OCI-LY7 (cell line): Measurements from ENCODE around the gene PKHD1. TPM values are rescaled to one million over a fixed set of nuclear protein-coding genes. Genes with fewer than 3 reads are reported as not detected.

Source experiments
- BruUV-seq: library from RNA; stranded (reverse); fragments of 400-500 nt; replicated peaks from 2 replicates; lab custom pipeline; 2021; lab: Mats Ljungman, UMichigan
- CTCF ChIA-PET: fragments of 300-600 bp; sonication (Branson Sonifier 250); formaldehyde crosslinking; loops from one replicate; lab custom pipeline; 2022; ENCODE audit warnings: antibody characterized with exemption; ENCODE audit not compliant: unreplicated experiment; lab: Charles Lee
- POLR2A ChIA-PET: fragments of 300-600 bp; sonication (Branson Sonifier 250); formaldehyde crosslinking; loops from one replicate; lab custom pipeline; 2022; ENCODE audit warnings: antibody characterized with exemption; lab: Charles Lee
- DNase-seq: peaks from one replicate; pipeline ENCODE4 v3.0.0-alpha.2; 2015; ENCODE audit warnings: low spot score
- H2AFZ ChIP-seq: fragments of 200-600 bp; sonication (generic), shearing (Covaris generic); 2 replicates; pipeline ENCODE4 v1.6.1; 2014; ENCODE audit warnings: mild to moderate bottlenecking, antibody characterized with exemption, low read length, moderate library complexity
- H3K27ac ChIP-seq: fragments of 200-600 bp; sonication (generic); 2 replicates; pipeline ENCODE4 v1.5.1; 2014; ENCODE audit warnings: mixed run types, low read depth, mild to moderate bottlenecking, moderate library complexity, low read length, inconsistent platforms; ENCODE audit not compliant: poor library complexity, severe bottlenecking
- H3K36me3 ChIP-seq: fragments of 200-600 bp; sonication (generic); 2 replicates; pipeline ENCODE4 v1.6.1; 2014; ENCODE audit warnings: mild to moderate bottlenecking, antibody characterized with exemption, low read length, moderate library complexity, mixed read lengths; ENCODE audit not compliant: insufficient read depth
- H3K4me1 ChIP-seq: fragments of 200-600 bp; sonication (generic); 2 replicates; pipeline ENCODE4 v1.5.1; 2014; ENCODE audit warnings: mild to moderate bottlenecking, low read length; ENCODE audit not compliant: insufficient read depth, poor library complexity, severe bottlenecking
- H3K4me2 ChIP-seq: fragments of 200-600 bp; sonication (generic); 2 replicates; pipeline ENCODE4 v1.6.1; 2014; ENCODE audit warnings: mild to moderate bottlenecking, low read length
- H3K4me3 ChIP-seq: fragments of 200-600 bp; sonication (generic); 2 replicates; pipeline ENCODE4 v1.5.1; 2014; ENCODE audit warnings: mild to moderate bottlenecking, low read depth, low read length; ENCODE audit not compliant: poor library complexity, severe bottlenecking
- H3K79me2 ChIP-seq: fragments of 200-600 bp; sonication (generic); 2 replicates; pipeline ENCODE4 v1.6.1; 2016; ENCODE audit warnings: low read depth, mild to moderate bottlenecking, low read length, moderate library complexity, mixed read lengths; ENCODE audit not compliant: insufficient read depth
- H3K9me2 ChIP-seq: fragments of 200-600 bp; sonication (generic); 2 replicates; pipeline ENCODE4 v1.6.1; 2016; ENCODE audit warnings: mild to moderate bottlenecking, low read length, mixed read lengths; ENCODE audit not compliant: insufficient read depth
- H3K9me3 ChIP-seq: fragments of 200-600 bp; sonication (generic); 2 replicates; pipeline ENCODE4 v1.6.1; 2014; ENCODE audit warnings: mild to moderate bottlenecking, mixed run types, low read length, mixed read lengths
- H4K20me1 ChIP-seq: fragments of 200-600 bp; sonication (generic); 2 replicates; pipeline ENCODE4 v1.6.1; 2014; ENCODE audit warnings: mild to moderate bottlenecking, antibody characterized with exemption, low read length, moderate library complexity, mixed read lengths; ENCODE audit not compliant: insufficient read depth
- CTCF ChIP-seq: fragments of 200-600 bp; sonication (generic); conservative IDR thresholded peaks from 2 replicates; pipeline ENCODE4 v1.5.1; 2014; ENCODE audit warnings: mild to moderate bottlenecking, antibody characterized with exemption, low read length, moderate library complexity, mixed read lengths
- EZH2phosphoT487 ChIP-seq: fragments of 200-600 bp; sonication (generic); IDR thresholded peaks from 2 replicates; pipeline ENCODE4 v1.6.1; 2018; ENCODE audit warnings: low read depth, borderline replicate concordance, mild to moderate bottlenecking, mixed run types, antibody characterized with exemption, low read length, moderate library complexity, mixed read lengths
- intact Hi-C: fragments of 100-400 bp; cut with micrococcal nuclease; formaldehyde crosslinking; loops from one replicate; pipeline ENCODE4 v1.10.0; 2022; ENCODE audit not compliant: unreplicated experiment
- total RNA-seq, 2 experiments: library from RNA; depleted of rRNA in 1 of 2; stranded (reverse); fragments of >200 nt in 1 of 2; shearing (Covaris generic) in 1 of 2; gene quantifications; 2 replicates each; pipeline ENCODE4 v1.2.3, GENCODE V29; 2014 to 2022

Gene PKHD1
- total RNA-seq, 2 experiments from 2014 or later = not detected

- no TSS peak for BruUV-seq
- CTCF ChIA-PET = no interaction called here
- H3K9me3 ChIP-seq = no peaks in the 10 kb centered on the region
Observed at GRCh38 chr6:52013035-52013434, 74.4 kb downstream of the PKHD1 start.

GRCh38 chr6:52012582-52012981 lies 74.8 kb downstream of the PKHD1 start:
- no peaks in the 10 kb centered on the region for H3K36me3 ChIP-seq
- DNase-seq = no peak
- no peak overlapping the region for H3K27ac ChIP-seq
- H3K4me1 ChIP-seq = no peaks in the 10 kb centered on the region
- H3K9me2 ChIP-seq = no peaks in the 10 kb centered on the region
- intact Hi-C loops = no loop called here
- H3K4me3 ChIP-seq = no peak overlapping the region
- no peak overlapping the region for H3K4me2 ChIP-seq
- no peaks in the 10 kb centered on the region for H4K20me1 ChIP-seq
- TF ChIP-seq CTCF (no peak), EZH2phosphoT487 (no peak)
- no peaks in the 10 kb centered on the region for H3K79me2 ChIP-seq
- no TSS peak for BruUV-seq
- no peaks in the 10 kb centered on the region for H3K9me3 ChIP-seq
- ChIA-PET POLR2A (interaction anchor here (1.3 kb wide), 1 partner anchor 45 kb away, joined by 3 read pairs; no protein-coding TSS in a partner anchor), CTCF (no interaction called here)
- H2AFZ ChIP-seq = no peak overlapping the region

More at GRCh38 chr6:52013035-52013434, 74.4 kb downstream of the PKHD1 start:
- DNase-seq = no peak
- intact Hi-C loops = no loop called here
- no peak for TF ChIP-seq CTCF
- no peak for TF ChIP-seq EZH2phosphoT487
- no peaks in the 10 kb centered on the region for H3K9me2 ChIP-seq
- no peaks in the 10 kb centered on the region for H3K4me1 ChIP-seq
- no peak overlapping the region for H3K27ac ChIP-seq
- no peak overlapping the region for H3K4me3 ChIP-seq
- no peaks in the 10 kb centered on the region for H3K36me3 ChIP-seq
- H3K79me2 ChIP-seq = no peaks in the 10 kb centered on the region
- H3K4me2 ChIP-seq = no peak overlapping the region
- H2AFZ ChIP-seq = no peak overlapping the region
- POLR2A ChIA-PET = interaction anchor here (1.0 to 1.3 kb wide), 2 partner anchors 29 to 45 kb away, joined by 3 read pairs; no protein-coding TSS in a partner anchor
- no peaks in the 10 kb centered on the region for H4K20me1 ChIP-seq

DNA sequence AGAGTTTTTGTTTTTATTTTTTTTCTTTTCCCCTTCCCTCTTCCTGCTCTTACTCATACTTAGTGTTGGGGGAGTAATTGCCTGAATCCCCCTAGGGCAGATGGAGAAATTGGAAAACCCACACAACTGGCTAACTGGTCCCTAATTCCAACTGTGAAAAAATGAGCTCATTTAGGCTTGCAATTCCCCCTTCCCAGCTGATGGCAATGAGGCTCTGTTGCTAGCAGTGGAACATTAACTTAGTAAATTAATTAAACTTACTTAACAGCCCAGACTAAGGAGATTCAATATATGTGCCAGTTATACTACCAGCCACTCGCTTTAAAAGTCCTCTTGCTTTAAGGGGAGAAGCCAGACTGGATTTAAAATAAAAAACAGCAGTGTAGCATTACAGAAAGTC lies 76.6 kb downstream of the PKHD1 start:
- H3K4me1 ChIP-seq = no peaks in the 10 kb centered on the region
- DNase-seq = no peak
- H4K20me1 ChIP-seq = no peaks in the 10 kb centered on the region
- no peak overlapping the region for H3K27ac ChIP-seq
- H3K4me2 ChIP-seq = no peak overlapping the region
- BruUV-seq = no TSS peak
- H2AFZ ChIP-seq = no peak overlapping the region
- TF ChIP-seq CTCF (no peak; the same call in 1 of the 2 replicates), EZH2phosphoT487 (no peak)
- H3K36me3 ChIP-seq = no peaks in the 10 kb centered on the region
- ChIA-PET POLR2A (interaction anchor here (0.6 to 1.7 kb wide), 2 partner anchors 12 to 60 kb away, joined by 3 to 4 read pairs; no protein-coding TSS in a partner anchor), CTCF (no interaction called here)
- no peaks in the 10 kb centered on the region for H3K79me2 ChIP-seq
- no peaks in the 10 kb centered on the region for H3K9me3 ChIP-seq
- H3K4me3 ChIP-seq = no peak overlapping the region
- H3K9me2 ChIP-seq = no peaks in the 10 kb centered on the region
- intact Hi-C loops = no loop called here
